ENCODE data around the gene MPRIP. TPM values are rescaled to one million over a fixed set of nuclear protein-coding genes. Genes with fewer than 3 reads are reported as not detected.

Gene MPRIP
- total and polyA plus RNA-seq, 3 experiments from 2014 or later, result 40.3 to 184 (median 174) TPM

GRCh38 chr17:17053446-17054379 is 11.5 kb downstream of the MPRIP start:
- ChIA-PET CTCF (interaction anchor here (1.0 kb wide), 1 partner anchor 10 kb away, joined by 3 read pairs; no protein-coding TSS in a partner anchor), POLR2A (interaction anchor here (1.4 kb wide), 1 partner anchor 11 kb away, joined by 5 read pairs; no protein-coding TSS in a partner anchor)
- H3K27me3 ChIP-seq (ENCODE audit: insufficient read depth, low read length, poor library complexity, severe bottlenecking), result no peaks in the 10 kb centered on the region
- H3K4me1 Mint-ChIP-seq, result peaks cover 42 to 77% (median 51%) of the 10 kb centered on the region in 3 donors
- H3K9me3 ChIP-seq (ENCODE audit: low read length), result no peaks in the 10 kb centered on the region
- no peak overlapping the region for H3K27ac ChIP-seq (ENCODE audit: low read depth, low read length)
- H3K36me3 Mint-ChIP-seq, result peaks cover 0 to 22% (median 1%) of the 10 kb centered on the region in 3 donors
- H3K36me3 ChIP-seq (ENCODE audit: insufficient read depth, low read length), result no peaks in the 10 kb centered on the region
- H3K4me1 ChIP-seq (ENCODE audit: insufficient read depth, low read length), result peaks cover 18% of the 10 kb centered on the region
- H3K27me3 Mint-ChIP-seq, result no peaks in the 10 kb centered on the region
- no peak for DNase-seq
- peak overlapping the region in 6 of 8 donors; percentile 23 to 82 (median 69) for H3K27ac Mint-ChIP-seq
- H3K4me3 ChIP-seq (ENCODE audit: low read length), result no peak overlapping the region
- H3K9me3 Mint-ChIP-seq, result no peaks in the 10 kb centered on the region
- peak overlapping the region in 1 of 7 donors; percentile 48 for H3K4me3 Mint-ChIP-seq

GRCh38 chr17:17054636-17055035 is 12.4 kb downstream of the MPRIP start:
- H3K9me3 Mint-ChIP-seq, result no peaks in the 10 kb centered on the region
- CTCF ChIA-PET, result no interaction called here

GRCh38 chr17:17055286-17056155 is 13.3 kb downstream of the MPRIP start:
- Mint-ChIP-seq H3K9me3 (no peaks in the 10 kb centered on the region), H3K27ac (peak overlapping the region in 5 of 8 donors; percentile 29 to 91 (median 43)), H3K4me1 (peaks cover 34 to 77% (median 39%) of the 10 kb centered on the region in 3 donors), H3K36me3 (peaks cover 0 to 24% (median under 1%) of the 10 kb centered on the region in 3 donors), H3K27me3 (no peaks in the 10 kb centered on the region), H3K4me3 (no peak overlapping the region)
- H3K36me3 ChIP-seq (ENCODE audit: insufficient read depth, low read length), result no peaks in the 10 kb centered on the region
- no peak for DNase-seq
- H3K27ac ChIP-seq (ENCODE audit: low read depth, low read length), result no peak overlapping the region
- CTCF ChIA-PET, result no interaction called here
- H3K27me3 ChIP-seq (ENCODE audit: insufficient read depth, low read length, poor library complexity, severe bottlenecking), result no peaks in the 10 kb centered on the region
- H3K4me3 ChIP-seq (ENCODE audit: low read length), result no peak overlapping the region
- POLR2A ChIA-PET, result no interaction called here
- H3K4me1 ChIP-seq (ENCODE audit: insufficient read depth, low read length), result peaks cover 18% of the 10 kb centered on the region
- H3K9me3 ChIP-seq (ENCODE audit: low read length), result no peaks in the 10 kb centered on the region

More at GRCh38 chr17:17054636-17055035, 12.4 kb downstream of the MPRIP start:
- Histone ChIP-seq H3K36me3 (ENCODE audit: insufficient read depth, low read length) (no peaks in the 10 kb centered on the region), H3K27me3 (ENCODE audit: insufficient read depth, low read length, poor library complexity, severe bottlenecking) (no peaks in the 10 kb centered on the region), H3K4me3 (ENCODE audit: low read length) (no peak overlapping the region), H3K27ac (ENCODE audit: low read depth, low read length) (no peak overlapping the region), H3K4me1 (ENCODE audit: insufficient read depth, low read length) (peaks cover 18% of the 10 kb centered on the region), H3K9me3 (ENCODE audit: low read length) (no peaks in the 10 kb centered on the region)
- no peak overlapping the region for H3K4me3 Mint-ChIP-seq
- peaks cover 35 to 72% (median 42%) of the 10 kb centered on the region in 3 donors for H3K4me1 Mint-ChIP-seq
- POLR2A ChIA-PET, result no interaction called here
- H3K36me3 Mint-ChIP-seq, result peaks cover 0 to 24% (median 1%) of the 10 kb centered on the region in 3 donors
- DNase-seq, result no peak
- no peaks in the 10 kb centered on the region for H3K27me3 Mint-ChIP-seq
- peak overlapping the region in 1 of 8 donors; percentile 17 for H3K27ac Mint-ChIP-seq

- POLR2A ChIA-PET, result no interaction called here
- CTCF ChIA-PET, result no interaction called here
- no peak overlapping the region for H3K4me3 Mint-ChIP-seq
Observed at GRCh38 chr17:17056156-17056539, 13.9 kb downstream of the MPRIP start.

GRCh38 chr17:17057057-17057551 is 14.8 kb downstream of the MPRIP start:
- CTCF ChIA-PET, result no interaction called here
- DNase-seq, result no peak

More at GRCh38 chr17:17056156-17056539, 13.9 kb downstream of the MPRIP start:
- Histone ChIP-seq H3K27me3 (ENCODE audit: insufficient read depth, low read length, poor library complexity, severe bottlenecking) (no peaks in the 10 kb centered on the region), H3K4me1 (ENCODE audit: insufficient read depth, low read length) (peaks cover 18% of the 10 kb centered on the region), H3K36me3 (ENCODE audit: insufficient read depth, low read length) (no peaks in the 10 kb centered on the region), H3K27ac (ENCODE audit: low read depth, low read length) (no peak overlapping the region), H3K9me3 (ENCODE audit: low read length) (no peaks in the 10 kb centered on the region), H3K4me3 (ENCODE audit: low read length) (no peak overlapping the region)
- Mint-ChIP-seq H3K36me3 (peaks cover 0 to 27% (median 0%) of the 10 kb centered on the region in 3 donors), H3K27ac (peak overlapping the region in 2 of 8 donors; percentile 32 to 43), H3K4me1 (peaks cover 31 to 77% (median 35%) of the 10 kb centered on the region in 3 donors), H3K27me3 (no peaks in the 10 kb centered on the region), H3K9me3 (no peaks in the 10 kb centered on the region)
- no peak for DNase-seq

GRCh38 chr17:17058304-17058703 is 16.0 kb downstream of the MPRIP start:
- H3K27ac Mint-ChIP-seq, result peak overlapping the region in 5 of 8 donors; percentile 9 to 82 (median 32)

More at GRCh38 chr17:17057057-17057551, 14.8 kb downstream of the MPRIP start:
- Histone ChIP-seq H3K4me1 (ENCODE audit: insufficient read depth, low read length) (peaks cover 11% of the 10 kb centered on the region), H3K4me3 (ENCODE audit: low read length) (no peak overlapping the region), H3K27me3 (ENCODE audit: insufficient read depth, low read length, poor library complexity, severe bottlenecking) (no peaks in the 10 kb centered on the region), H3K9me3 (ENCODE audit: low read length) (no peaks in the 10 kb centered on the region), H3K27ac (ENCODE audit: low read depth, low read length) (no peak overlapping the region), H3K36me3 (ENCODE audit: insufficient read depth, low read length) (no peaks in the 10 kb centered on the region)
- Mint-ChIP-seq H3K9me3 (no peaks in the 10 kb centered on the region), H3K36me3 (peaks cover 0 to 28% (median 0%) of the 10 kb centered on the region in 3 donors), H3K4me1 (peaks cover 29 to 74% (median 31%) of the 10 kb centered on the region in 3 donors), H3K27me3 (no peaks in the 10 kb centered on the region), H3K27ac (peak overlapping the region in 3 of 8 donors; percentile 22 to 47 (median 42)), H3K4me3 (no peak overlapping the region)
- POLR2A ChIA-PET, result no interaction called here

GRCh38 chr17:17059301-17059890 is 17.1 kb downstream of the MPRIP start:
- DNase-seq, result no peak
- H3K27me3 Mint-ChIP-seq, result no peaks in the 10 kb centered on the region
- H3K4me1 Mint-ChIP-seq, result peaks cover 31 to 74% (median 34%) of the 10 kb centered on the region in 3 donors
- H3K27ac ChIP-seq (ENCODE audit: low read depth, low read length), result no peak overlapping the region
- no peaks in the 10 kb centered on the region for H3K36me3 ChIP-seq (ENCODE audit: insufficient read depth, low read length)
- CTCF ChIA-PET, result no interaction called here
- H3K27ac Mint-ChIP-seq, result peak overlapping the region in 3 of 8 donors; percentile 63 to 80 (median 72)
- no peaks in the 10 kb centered on the region for H3K9me3 Mint-ChIP-seq
- POLR2A ChIA-PET, result no interaction called here
- H3K36me3 Mint-ChIP-seq, result peaks cover 0 to 34% (median 0%) of the 10 kb centered on the region in 3 donors
- H3K9me3 ChIP-seq (ENCODE audit: low read length), result no peaks in the 10 kb centered on the region
- H3K4me3 ChIP-seq (ENCODE audit: low read length), result no peak overlapping the region
- H3K4me1 ChIP-seq (ENCODE audit: insufficient read depth, low read length), result peaks cover 12% of the 10 kb centered on the region
- H3K27me3 ChIP-seq (ENCODE audit: insufficient read depth, low read length, poor library complexity, severe bottlenecking), result no peaks in the 10 kb centered on the region
- H3K4me3 Mint-ChIP-seq, result no peak overlapping the region

More at GRCh38 chr17:17058304-17058703, 16.0 kb downstream of the MPRIP start:
- CTCF ChIA-PET, result no interaction called here
- H3K27me3 Mint-ChIP-seq, result no peaks in the 10 kb centered on the region
- H3K9me3 ChIP-seq (ENCODE audit: low read length), result no peaks in the 10 kb centered on the region
- H3K4me3 ChIP-seq (ENCODE audit: low read length), result no peak overlapping the region
- H3K27me3 ChIP-seq (ENCODE audit: insufficient read depth, low read length, poor library complexity, severe bottlenecking), result no peaks in the 10 kb centered on the region
- H3K4me3 Mint-ChIP-seq, result no peak overlapping the region
- peaks cover 0 to 36% (median 0%) of the 10 kb centered on the region in 3 donors for H3K36me3 Mint-ChIP-seq
- peaks cover 6% of the 10 kb centered on the region for H3K4me1 ChIP-seq (ENCODE audit: insufficient read depth, low read length)
- H3K36me3 ChIP-seq (ENCODE audit: insufficient read depth, low read length), result no peaks in the 10 kb centered on the region
- no peak overlapping the region for H3K27ac ChIP-seq (ENCODE audit: low read depth, low read length)
- peaks cover 31 to 74% (median 33%) of the 10 kb centered on the region in 3 donors for H3K4me1 Mint-ChIP-seq
- DNase-seq, result no peak
- no peaks in the 10 kb centered on the region for H3K9me3 Mint-ChIP-seq
- POLR2A ChIA-PET, result no interaction called here

Data from CD8-positive, alpha-beta memory T cell (primary cell).